HG02678 (cell line): ENCODE measurements around the gene KMT2C.
A peak's percentile ranks its signal among the peaks of the same experiment; 100 is the strongest.
"Not testable (repeated sequence)": the region's sequence is repeated elsewhere in the genome, so short reads cannot be mapped to it uniquely, and the experiment has no call there.

Experiments
- ATAC-seq: cut with Tn5 transposase; IDR thresholded peaks from one replicate; pipeline ENCODE4 v1.9.1; 2021; ENCODE audit warnings: mild to moderate bottlenecking, moderate library complexity; ENCODE audit not compliant: unreplicated experiment

KMT2C gene

DNA sequence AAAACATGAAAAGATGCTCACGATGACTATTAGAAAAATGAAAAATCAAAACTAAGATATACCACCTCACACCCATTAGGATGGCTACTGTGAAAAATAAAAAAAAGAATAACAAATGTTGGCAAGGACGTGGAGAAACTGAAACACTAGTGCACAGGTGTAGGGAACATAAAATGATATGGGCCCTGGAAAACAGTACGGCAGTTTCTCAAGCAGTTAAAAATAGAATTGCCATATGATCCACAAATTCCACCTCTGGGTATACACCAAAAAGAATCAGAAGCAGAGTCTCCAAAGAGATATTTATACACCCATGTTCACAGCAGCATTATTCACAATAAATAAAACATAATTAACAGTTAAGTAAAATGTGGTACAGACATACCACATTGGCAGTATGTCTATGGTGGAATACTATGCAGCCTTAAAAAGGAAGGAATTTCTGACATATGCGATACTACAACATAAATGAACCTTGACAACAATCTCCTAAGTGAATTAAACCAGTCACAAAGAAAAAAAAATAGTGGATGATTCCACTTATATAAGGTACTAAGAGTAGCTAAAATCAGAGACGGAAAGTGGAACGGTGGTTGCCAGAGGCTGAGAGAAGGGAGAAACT lies 69.7 kb downstream of the KMT2C start:
- ATAC-seq: no peak

DNA sequence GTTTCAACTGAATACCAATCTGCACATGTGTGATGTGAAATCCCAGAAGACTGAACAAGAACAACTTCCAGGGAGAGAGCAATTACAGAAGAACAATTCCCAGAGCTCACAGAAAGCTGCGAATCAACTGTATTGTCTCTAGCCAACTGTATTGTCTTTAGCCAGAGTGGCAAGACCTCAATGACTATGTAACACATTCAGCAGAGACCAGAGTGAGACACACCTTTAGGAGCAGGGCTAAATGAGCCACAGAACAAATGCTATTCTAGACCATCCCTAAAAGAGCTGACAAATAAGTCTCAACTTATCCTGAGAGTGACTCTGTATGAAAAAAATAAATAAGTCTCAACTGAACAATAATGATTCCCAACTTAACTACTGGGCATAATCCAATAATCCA lies 72.0 kb downstream of the KMT2C start:
- ATAC-seq: no peak

DNA sequence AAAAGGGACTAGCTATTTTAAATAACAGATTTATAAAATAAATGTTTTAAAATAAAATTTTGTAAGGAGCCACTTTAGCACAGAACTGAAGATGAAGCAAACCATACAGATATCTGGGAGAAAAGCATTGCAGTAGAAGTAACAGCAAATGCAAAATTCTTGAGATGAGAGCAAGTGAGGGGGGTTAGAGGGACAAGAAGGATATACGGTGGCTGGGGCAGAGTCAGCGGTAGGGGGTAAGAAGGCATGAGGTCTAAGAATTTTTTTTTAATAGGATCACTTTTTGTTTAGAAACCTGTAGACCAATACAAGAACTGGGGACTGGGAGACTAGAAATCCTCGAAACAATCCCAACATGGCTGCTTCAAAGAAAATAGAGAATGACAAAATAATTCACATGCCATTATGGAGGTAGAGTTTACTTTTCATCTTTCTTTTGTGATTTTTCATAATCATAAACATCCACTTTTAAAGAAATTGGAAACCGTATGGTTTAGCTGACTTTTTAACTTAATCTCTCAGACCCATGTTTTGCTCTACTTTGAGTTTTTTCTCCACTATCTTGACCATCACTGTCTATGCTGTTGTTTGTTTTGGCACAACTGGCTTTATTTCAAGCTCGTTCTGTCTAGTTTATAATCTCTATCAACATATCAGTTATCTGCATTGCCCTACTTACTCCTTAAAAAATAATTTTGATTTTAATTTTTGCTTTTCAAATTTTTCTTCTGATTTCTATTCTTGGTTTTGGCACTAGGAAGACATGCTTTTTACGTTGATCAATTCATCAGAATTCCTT lies 73.5 kb downstream of the KMT2C start:
- no peak for ATAC-seq

DNA sequence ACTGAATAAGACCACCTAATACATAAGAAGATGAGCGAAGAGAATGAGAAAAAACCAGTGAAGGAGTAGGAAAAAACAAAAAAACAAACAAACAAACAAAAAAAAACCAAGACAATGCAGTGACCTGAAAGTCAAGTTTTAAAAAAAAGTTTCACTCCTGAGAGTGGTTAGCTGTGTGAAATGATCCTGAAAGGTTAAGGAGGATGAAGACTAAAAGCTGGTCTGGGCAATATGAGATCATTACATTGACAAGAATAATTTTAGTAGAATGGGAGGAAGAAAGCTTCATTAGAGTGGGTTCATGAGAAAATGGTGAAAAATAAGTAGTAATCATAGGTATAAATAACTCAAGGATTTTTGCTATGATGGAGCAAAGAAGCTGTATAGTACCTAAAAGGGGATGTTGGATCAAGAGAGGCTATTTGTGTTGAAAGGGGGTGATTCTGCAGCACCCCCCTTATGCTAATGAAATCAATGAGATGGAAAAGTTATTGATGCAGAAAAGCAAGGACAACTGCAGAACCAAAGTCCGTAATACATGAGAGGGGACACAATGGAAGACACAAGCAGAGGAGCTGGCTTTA lies 80.2 kb downstream of the KMT2C start:
- no peak for ATAC-seq

DNA sequence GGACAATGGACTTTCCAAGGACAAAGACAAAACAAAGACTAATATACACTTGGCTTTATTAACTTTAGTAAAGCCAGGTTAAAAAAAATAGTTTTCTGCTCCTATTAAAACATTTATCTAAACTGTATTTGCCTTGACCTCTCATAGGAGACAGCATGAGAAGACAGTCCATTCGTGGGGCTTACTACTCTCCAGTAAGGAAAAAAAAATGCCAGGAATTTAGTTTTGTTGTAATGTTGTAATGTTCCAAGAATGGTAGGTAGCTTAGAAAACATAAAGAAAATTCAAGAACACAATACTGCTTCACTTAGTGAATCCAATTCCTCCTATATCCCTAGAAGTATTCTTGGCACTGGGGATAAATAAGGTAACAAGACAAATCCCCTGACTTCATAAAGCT lies 81.7 kb downstream of the KMT2C start:
- ATAC-seq: no peak

DNA sequence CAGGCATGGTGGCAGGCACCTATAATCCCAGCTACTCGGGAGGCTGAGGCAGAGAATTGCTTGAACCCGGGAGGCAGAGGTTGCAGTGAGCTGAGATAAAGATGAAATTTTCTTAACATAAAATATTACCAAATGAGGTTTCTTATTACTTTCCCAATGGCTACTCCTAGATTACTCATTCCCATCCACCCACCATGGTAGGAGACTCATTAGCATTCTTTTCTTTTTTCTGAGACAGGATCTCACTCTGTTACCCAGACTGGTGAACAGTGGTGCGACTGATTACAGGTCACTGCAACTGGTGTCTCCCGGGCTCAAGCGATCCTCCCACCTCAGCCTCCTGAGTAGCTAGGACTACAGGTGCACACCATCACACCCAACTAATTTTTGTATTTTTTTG lies 82.5 kb downstream of the KMT2C start:
- not testable (repeated sequence) for ATAC-seq

DNA sequence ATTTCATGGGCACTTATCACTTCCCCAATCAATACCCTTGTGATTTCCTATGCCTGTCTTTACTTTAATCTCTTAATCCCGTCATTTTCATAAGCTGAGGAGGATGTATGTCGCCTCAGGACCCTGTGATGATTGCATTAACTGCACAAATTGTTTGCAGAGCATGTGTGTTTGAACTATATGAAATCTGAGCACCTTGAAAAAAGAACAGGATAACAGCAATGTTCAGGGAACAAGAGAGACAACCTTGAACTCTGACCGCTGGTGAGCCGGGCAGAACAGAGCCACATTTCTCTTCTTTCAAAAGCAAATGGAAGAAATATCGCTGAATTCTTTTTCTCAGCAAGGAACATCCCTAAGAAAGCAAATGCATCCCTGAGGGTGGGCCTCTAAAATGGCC lies 84.1 kb downstream of the KMT2C start:
- not testable (repeated sequence) for ATAC-seq

DNA sequence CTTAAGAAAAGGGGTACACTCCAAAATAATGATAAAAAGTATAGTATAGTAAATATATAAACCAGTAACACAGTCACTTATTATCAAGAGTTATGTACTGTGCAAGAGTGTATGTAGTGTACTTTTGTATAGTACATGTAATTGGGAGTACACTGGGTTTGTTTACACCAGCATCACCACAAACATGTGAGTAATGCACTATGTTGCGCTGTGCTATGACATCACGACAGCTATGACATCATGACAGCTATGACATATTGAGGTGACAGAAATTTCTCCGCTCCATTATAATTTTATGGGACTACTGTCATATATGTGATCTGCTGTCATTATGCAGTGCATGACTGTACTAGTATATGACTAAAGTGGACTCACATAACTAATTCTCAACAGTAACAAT lies 84.6 kb downstream of the KMT2C start:
- ATAC-seq: no peak

DNA sequence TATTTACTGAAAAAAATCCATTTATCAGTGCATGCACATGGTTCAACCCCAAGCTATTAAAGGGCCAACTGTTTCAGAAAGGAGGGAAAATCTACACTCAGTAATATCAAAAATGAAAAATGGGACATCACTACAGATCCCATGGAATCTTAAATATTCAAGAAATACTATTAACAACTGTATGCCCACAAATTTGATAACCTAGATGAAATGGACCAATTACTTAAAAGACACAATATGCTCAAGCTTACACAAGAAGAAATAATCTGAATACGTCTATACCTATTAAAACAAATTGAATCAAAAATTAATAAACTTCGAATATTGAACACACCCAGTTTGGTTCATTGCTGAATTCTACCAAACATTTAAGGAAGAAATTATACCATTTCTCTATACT lies 87.9 kb downstream of the KMT2C start:
- no peak for ATAC-seq

DNA sequence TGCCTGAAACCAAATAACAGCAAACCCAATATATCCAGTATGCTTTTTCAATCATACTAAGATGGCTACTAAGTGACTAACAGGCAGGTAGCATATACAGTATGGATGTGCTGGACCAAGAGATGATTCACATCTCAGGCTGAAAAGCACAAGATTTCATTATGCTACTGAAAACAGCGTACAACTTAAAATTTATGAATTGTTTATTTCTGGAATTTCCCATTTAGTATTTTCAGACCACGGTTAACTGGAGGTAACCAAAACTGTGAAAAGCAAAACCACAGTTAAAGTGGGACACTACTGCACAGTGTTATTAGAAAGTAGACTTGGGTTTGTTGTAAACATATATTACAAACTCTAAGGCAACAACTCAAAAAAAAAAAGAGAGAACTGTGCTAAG lies 91.5 kb downstream of the KMT2C start:
- peak; percentile 43 for ATAC-seq

DNA sequence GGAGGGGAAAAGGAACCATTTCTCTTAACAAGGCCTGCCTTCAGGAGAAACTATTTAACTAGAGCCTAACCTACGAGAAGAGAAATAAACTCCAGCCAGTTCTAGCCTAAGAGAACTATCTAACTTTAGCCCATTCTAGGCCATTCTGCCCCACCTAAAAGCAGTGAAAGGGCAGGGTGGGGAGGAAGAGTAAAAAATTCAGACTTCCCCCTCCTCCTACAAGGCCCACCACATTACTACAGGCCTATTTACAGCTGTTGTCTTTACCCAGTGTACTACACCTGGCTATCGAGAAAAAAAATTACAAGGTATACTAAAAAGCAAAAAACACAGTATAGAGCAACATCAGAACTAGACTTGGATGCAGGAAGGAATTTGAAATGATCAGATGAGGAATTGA lies 93.0 kb downstream of the KMT2C start:
- no peak for ATAC-seq

DNA sequence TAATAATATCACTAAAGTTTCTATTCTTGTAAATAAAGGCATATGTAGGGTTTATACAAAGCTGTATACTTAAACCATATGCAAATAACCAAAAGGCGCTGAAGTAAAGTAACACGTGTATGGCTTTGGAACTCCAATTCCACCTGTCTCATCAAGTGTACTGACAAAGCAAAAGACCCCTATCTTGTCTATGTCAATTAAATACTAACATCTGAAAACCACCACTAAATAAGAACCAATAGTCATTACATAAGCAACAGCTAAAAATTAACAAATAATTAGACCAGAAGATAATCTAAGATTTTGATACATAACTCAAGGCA lies 93.9 kb downstream of the KMT2C start:
- ATAC-seq: no peak

DNA sequence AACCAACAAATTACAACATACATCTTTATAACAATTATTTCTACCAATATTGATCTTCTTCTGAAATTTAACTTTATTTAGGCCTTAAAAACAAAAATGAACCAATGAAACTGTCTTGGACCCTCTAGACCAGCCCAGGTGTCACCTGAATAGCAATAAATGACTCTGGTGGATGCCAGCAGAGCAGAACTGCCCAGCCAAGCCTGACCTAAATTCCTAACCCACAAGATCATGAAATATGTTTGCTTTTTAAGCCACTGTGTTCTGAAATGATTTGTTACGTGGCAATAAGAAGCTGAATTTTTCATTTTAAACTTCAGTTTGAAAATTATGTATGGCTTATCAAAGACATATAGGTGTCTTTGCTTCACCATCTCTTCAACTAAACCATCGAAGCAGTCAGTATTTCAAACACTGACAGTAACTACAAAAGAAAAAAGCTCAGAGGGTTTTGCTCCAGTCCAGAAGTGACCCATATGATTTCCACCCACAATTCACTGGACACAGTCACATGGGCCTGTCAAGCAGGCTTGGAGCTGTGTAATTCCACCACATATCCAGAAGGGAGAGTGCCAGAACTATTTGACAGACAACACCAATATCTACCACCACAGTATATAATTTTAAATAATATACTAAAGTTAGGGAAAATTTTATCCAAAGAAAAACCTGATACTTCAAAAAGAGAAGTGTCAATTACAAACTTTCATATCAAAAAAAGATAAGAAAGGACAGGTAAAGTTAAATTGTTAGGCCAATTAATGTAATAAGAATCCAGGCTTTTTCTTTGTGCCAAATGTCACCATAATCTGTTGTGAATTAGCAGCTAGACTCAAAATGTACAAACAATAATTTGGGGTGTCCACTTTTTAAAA lies 94.5 kb downstream of the KMT2C start:
- peak; percentile 51 for ATAC-seq

DNA sequence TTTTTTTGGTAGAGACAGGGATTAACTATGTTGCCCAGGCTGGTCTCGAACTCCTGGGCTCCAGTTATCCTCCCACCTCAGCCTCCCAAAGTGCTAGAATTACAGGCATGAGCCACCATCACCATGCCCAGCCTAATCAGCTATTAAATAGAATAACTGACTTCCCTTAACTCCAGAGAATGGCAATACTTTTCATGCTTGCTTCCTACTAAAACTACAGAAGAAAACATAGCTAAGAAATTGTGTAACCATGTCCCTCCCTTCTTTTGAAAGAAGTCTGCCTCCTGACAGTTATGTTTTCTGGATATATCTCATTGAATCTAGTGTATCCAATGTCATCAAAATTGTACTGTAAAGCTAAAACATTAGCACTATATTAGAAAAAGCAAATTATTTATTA lies 95.6 kb downstream of the KMT2C start:
- ATAC-seq: no peak

DNA sequence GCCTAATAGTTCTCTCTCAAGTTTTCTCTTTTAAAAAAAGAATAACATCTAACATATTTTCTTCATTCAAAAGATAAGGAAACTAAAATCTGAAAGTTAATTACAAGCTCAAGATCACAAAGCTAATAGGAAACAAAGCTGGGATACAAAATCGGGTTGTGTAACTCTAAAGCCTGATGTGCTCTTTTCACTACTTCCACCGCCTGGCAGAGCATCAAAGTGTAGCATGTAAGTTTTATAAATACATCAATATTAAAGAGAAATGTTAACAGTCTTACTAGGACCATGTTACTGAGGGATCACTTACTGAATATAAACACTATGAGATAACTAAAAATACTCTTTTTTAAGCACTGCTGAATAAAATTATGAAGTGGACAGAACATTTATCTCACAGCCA lies 97.2 kb downstream of the KMT2C start:
- no peak for ATAC-seq

DNA sequence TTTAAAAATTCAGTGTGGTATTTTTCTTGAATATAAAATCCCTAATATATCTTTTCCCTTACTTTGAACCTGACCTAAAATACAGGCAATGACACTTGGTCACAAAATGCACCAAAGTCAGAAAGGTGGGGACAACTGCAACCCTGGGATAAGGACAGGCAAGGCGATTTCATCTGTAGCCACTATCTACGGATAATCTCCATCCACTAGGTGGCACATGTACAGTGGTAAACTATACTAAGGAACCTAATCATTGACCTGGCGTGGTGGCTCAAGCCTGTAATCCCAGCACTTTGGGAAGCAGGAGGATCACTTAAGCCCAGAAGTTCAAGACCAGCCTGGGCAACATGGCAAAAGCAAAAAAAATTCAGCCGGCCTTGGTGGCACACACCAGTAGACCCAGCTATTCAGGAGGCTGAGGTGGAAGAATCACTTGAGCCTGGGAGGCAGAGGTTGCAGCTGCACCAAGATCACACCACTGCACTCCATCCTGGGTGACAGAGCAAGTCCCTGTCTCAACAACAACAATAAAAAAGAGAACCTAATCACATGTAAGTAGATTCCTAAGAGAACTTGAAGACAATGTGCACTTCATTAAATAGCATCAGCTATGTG lies 98.9 kb downstream of the KMT2C start:
- ATAC-seq: peak; percentile 63

DNA sequence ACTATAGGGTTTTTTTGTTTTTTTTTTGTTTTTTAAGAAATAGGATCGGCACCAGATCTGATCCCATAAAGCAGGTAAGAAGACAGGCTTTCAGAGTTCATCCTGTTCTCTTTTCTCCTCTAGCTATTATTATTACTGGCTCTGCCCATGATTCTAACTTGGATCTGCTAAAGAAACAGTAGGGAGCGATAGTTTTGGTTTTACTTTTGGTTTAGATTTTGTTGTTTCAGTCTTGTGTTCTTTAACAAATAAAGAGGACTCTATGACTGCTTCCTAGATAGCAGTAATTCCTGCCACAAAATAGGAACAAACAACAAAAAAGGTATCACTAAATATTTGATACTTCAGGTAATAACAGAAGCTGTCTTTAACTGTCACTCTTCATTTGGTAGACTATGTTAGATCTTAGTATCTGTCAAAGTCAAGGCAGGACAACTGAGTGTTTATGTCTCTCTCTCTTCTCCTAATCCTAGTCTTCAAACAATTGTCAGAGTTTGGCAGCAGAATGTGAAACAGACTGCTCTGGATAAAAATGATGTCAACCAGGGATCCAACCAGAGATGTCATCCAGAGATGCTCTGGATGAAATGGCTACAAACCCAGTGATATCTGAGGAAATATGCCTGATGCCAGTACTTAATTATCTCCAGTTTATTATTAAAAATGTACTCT lies 99.8 kb downstream of the KMT2C start:
- ATAC-seq: no peak

DNA sequence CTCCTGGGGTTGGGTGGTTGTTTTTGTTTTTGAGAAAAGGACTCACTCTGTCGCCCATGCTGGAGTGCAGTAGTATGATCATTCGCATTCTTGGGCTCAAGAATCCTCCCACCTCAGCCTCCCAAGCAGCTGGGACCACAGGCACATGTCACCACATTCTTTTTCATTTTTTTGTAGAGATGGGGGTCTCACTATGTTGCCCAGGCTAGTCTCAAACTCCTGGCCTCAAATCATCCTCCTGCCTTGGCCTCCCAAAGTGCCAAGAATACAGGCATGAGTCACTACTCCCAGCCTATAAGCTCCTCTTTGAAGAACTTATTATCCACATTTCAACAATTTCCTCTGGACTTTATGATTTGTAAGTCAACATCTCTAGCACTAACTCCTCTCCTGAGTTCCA lies 102.7 kb downstream of the KMT2C start:
- ATAC-seq: no peak

DNA sequence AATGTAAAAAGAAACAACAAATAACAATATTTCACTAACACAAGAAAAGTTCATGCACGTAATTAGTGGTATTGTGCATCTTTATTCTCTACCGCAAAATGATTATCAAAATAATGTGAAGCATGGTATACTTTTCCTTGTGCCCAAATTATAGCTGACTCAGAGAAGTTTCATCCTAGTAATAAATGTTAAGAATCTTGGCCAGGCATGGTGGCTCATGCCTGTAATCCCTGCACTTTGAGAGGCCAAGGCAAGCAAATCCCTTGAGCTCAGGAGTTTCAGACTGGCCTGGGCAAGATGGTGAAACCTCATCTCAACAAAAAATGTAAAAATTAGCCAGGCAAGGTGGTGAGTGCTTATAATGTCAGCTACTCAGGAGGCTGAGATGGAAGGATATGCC lies 105.0 kb downstream of the KMT2C start:
- ATAC-seq: no peak

DNA sequence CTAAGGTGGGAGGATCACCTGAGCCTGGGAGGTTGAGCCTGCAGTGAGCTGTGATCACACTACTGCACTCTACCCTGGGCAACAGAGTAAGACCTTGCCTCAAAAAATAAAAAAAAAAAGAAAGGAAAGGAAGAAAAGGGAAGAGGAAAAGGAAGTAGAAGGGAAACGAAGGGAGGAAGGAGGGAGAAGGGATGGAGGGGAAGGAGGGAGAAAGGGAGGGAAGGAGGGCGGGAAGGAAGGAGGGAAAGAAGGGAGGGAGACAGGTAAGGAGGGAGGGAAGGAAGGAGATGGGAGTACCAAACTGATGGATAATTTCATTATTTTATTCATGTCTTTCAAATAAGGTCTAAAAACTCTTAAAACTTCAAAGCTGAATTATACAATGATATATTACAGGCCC lies 106.3 kb downstream of the KMT2C start:
- no peak for ATAC-seq

DNA sequence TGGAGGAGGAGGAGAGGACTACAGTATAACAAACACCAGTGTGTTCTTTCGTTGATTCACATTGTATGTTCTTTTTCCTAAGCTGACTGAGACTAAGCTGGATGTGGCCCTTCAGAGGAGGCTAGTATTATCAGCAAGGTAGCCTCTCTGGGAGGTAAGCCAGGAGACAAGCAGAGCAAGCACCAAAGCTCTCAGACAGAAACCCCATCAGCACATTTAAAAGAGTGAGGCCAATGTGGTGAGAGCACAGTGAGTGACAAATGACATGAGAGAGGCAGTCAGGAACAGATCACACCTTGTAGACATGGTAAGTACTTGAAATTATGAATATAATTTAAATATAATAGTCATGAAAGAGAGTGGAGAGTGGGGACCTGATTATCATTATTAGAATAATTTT lies 107.6 kb downstream of the KMT2C start:
- no peak for ATAC-seq
